Endodermal cell (in vitro differentiated cells): ENCODE results near the gene ANTXRL. TPM values are rescaled to one million over a fixed set of nuclear protein-coding genes. Genes with fewer than 3 reads are reported as not detected.
"Not testable (repeated sequence)": the region's sequence is repeated elsewhere in the genome, so short reads cannot be mapped to it uniquely, and the experiment has no call there.

Experiments used
- DNase-seq: peaks from one replicate; pipeline ENCODE4 v3.0.0-alpha.2; 2017
- H3K27ac ChIP-seq: 2 replicates; pipeline ENCODE4 v1.5.1; 2013; ENCODE audit warnings: mild to moderate bottlenecking, low read depth, low read length, moderate library complexity
- H3K27me3 ChIP-seq: 2 replicates; pipeline ENCODE4 v1.6.1; 2013; ENCODE audit warnings: mild to moderate bottlenecking, low read length, moderate library complexity; ENCODE audit not compliant: insufficient read depth, control insufficient read depth, poor library complexity, severe bottlenecking
- H3K36me3 ChIP-seq: 2 replicates; pipeline ENCODE4 v1.7.0; 2013; ENCODE audit warnings: mild to moderate bottlenecking, low read length, moderate library complexity; ENCODE audit not compliant: control insufficient read depth, insufficient read depth
- H3K4me1 ChIP-seq: one replicate; pipeline ENCODE4 v1.7.0; 2013; ENCODE audit warnings: low read length; ENCODE audit not compliant: control insufficient read depth, insufficient read depth
- H3K4me3 ChIP-seq: 2 replicates; pipeline ENCODE4 v1.5.1; 2013; ENCODE audit warnings: mild to moderate bottlenecking, low read length, moderate library complexity
- H3K9ac ChIP-seq: 2 replicates; pipeline ENCODE4 v1.6.1; 2013; ENCODE audit warnings: mild to moderate bottlenecking, low read length, moderate library complexity; ENCODE audit not compliant: poor library complexity, severe bottlenecking; ENCODE audit errors: extremely low read depth
- H3K9me3 ChIP-seq: 2 replicates; pipeline ENCODE4 v1.6.1; 2013; ENCODE audit warnings: mild to moderate bottlenecking, low read length, moderate library complexity; ENCODE audit not compliant: control insufficient read depth
- H3K27ac Mint-ChIP-seq: 2 replicates; pipeline ENCODE4 v1.8.0; 2020; ENCODE audit warnings: mixed read lengths
- H3K27me3 Mint-ChIP-seq: 2 replicates; pipeline ENCODE4 v1.8.0; 2021; ENCODE audit warnings: mild to moderate bottlenecking, mixed read lengths; ENCODE audit not compliant: insufficient read depth
- H3K36me3 Mint-ChIP-seq: 2 replicates; pipeline ENCODE4 v1.8.0; 2020; ENCODE audit warnings: low read depth, mixed read lengths
- H3K4me1 Mint-ChIP-seq: 2 replicates; pipeline ENCODE4 v1.8.0; 2020; ENCODE audit warnings: mixed read lengths
- H3K4me3 Mint-ChIP-seq: 2 replicates; pipeline ENCODE4 v1.8.0; 2020; ENCODE audit warnings: mild to moderate bottlenecking, moderate library complexity, mixed read lengths
- H3K9me3 Mint-ChIP-seq: 2 replicates; pipeline ENCODE4 v1.8.0; 2020; ENCODE audit warnings: mild to moderate bottlenecking, mixed read lengths
- WGBS, 2 experiments: methylation state at CpG; one replicate each; pipeline versions ENCODE4 v1.1.5 to v1.1.7; 2013; ENCODE audit warnings: missing lambda C conversion rate in 2 of 2, mixed read lengths in 1 of 2; ENCODE audit not compliant: insufficient coverage in 1 of 2, insufficient read length in 1 of 2; 5-methylcytosine and 5-hydroxymethylcytosine counted together
- total RNA-seq, 2 donors: library from RNA; stranded (reverse); fragmentation: NEBNext Ultra II Directional in 1 of 2; extraction: Animal tissue kit (Norgen Biotek cat#: 25700) in 1 of 2; gene quantifications; 2 replicates in 1 of 2; 3 replicates in 1 of 2; pipeline ENCODE4 v1.2.1, GENCODE V29; 2021
- TF ChIP-seq, protein P1 (sequence below): fragments of 200-600 bp; sonication (generic); conservative IDR thresholded peaks from 2 replicates; pipeline ENCODE4 v1.5.0; 2021; ENCODE audit warnings: antibody characterized with exemption, mild to moderate bottlenecking

The ANTXRL gene
- total RNA-seq, 2 donors from 2014 or later, result not detected

DNA sequence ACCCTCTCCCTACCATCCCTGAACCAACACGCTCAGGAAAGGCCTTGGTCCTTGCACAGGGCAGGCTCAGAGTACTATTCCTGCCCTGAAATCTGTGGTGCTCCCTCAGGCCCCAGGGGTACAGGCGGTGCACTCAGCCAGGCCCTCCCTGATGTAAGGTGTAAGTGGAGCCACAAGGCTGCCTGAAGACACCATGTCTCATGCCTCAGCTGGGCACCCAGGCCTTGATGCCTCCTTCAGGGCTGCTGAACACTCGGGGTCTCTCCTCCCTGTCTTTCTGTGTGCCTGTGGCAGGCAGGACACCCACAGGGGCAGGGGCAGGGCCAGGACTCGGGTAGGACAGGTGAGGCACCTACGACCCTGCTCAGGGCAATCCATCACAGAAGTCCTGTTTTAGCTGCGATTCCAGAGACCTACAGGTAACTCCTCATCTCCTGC is 22.9 kb upstream of the ANTXRL start:
- no peak overlapping the region for H3K27ac ChIP-seq
- Mint-ChIP-seq H3K9me3 (no peaks in the 10 kb centered on the region), H3K4me3 (no peak overlapping the region), H3K36me3 (no peaks in the 10 kb centered on the region), H3K27me3 (no peaks in the 10 kb centered on the region), H3K27ac (no peak overlapping the region), H3K4me1 (no peaks in the 10 kb centered on the region)
- H3K4me1 ChIP-seq, result no peaks in the 10 kb centered on the region
- WGBS, 2 experiments, result 80 to 92% methylated on average over 2 to 6 of the region's 6 CpGs
- no peak overlapping the region for H3K9ac ChIP-seq
- H3K9me3 ChIP-seq, result no peaks in the 10 kb centered on the region
- no peaks in the 10 kb centered on the region for H3K27me3 ChIP-seq
- DNase-seq, result no peak
- H3K36me3 ChIP-seq, result no peaks in the 10 kb centered on the region
- H3K4me3 ChIP-seq, result no peak overlapping the region
- TF ChIP-seq, protein P1, sequence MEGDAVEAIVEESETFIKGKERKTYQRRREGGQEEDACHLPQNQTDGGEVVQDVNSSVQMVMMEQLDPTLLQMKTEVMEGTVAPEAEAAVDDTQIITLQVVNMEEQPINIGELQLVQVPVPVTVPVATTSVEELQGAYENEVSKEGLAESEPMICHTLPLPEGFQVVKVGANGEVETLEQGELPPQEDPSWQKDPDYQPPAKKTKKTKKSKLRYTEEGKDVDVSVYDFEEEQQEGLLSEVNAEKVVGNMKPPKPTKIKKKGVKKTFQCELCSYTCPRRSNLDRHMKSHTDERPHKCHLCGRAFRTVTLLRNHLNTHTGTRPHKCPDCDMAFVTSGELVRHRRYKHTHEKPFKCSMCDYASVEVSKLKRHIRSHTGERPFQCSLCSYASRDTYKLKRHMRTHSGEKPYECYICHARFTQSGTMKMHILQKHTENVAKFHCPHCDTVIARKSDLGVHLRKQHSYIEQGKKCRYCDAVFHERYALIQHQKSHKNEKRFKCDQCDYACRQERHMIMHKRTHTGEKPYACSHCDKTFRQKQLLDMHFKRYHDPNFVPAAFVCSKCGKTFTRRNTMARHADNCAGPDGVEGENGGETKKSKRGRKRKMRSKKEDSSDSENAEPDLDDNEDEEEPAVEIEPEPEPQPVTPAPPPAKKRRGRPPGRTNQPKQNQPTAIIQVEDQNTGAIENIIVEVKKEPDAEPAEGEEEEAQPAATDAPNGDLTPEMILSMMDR, result no peak

DNA sequence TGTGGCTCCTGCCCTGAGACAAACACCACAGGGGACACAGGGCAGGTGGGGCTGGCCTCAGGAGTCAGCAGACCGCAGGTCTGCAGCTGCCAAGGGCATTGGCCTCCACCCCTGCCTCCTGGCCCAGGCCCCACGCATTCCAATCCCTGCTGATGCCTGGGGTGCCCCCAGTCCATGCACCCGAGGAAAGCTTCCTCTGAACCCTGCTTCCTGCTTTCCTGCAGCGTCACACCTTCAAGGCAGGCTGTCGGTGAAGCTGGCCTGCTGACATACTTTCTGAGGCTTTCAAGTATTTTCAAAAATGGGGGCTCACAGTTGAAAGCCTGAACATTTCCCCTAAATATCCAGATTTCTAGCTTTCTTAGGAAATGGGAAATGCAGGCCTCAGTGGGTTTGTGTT is 22.5 kb upstream of the ANTXRL start:
- no peaks in the 10 kb centered on the region for H3K4me1 ChIP-seq
- WGBS, 2 experiments, result 92% methylated on average over 4 to 5 of the region's 5 CpGs
- no peaks in the 10 kb centered on the region for H3K27me3 ChIP-seq
- H3K9ac ChIP-seq, result no peak overlapping the region
- TF ChIP-seq, protein P1, result no peak
- H3K27me3 Mint-ChIP-seq, result no peaks in the 10 kb centered on the region
- H3K4me3 Mint-ChIP-seq, result no peak overlapping the region
- H3K4me1 Mint-ChIP-seq, result no peaks in the 10 kb centered on the region
- H3K4me3 ChIP-seq, result no peak overlapping the region
- H3K9me3 ChIP-seq, result no peaks in the 10 kb centered on the region
- no peaks in the 10 kb centered on the region for H3K36me3 Mint-ChIP-seq
- H3K36me3 ChIP-seq, result no peaks in the 10 kb centered on the region
- no peak overlapping the region for H3K27ac Mint-ChIP-seq
- no peak overlapping the region for H3K27ac ChIP-seq
- DNase-seq, result no peak
- no peaks in the 10 kb centered on the region for H3K9me3 Mint-ChIP-seq

DNA sequence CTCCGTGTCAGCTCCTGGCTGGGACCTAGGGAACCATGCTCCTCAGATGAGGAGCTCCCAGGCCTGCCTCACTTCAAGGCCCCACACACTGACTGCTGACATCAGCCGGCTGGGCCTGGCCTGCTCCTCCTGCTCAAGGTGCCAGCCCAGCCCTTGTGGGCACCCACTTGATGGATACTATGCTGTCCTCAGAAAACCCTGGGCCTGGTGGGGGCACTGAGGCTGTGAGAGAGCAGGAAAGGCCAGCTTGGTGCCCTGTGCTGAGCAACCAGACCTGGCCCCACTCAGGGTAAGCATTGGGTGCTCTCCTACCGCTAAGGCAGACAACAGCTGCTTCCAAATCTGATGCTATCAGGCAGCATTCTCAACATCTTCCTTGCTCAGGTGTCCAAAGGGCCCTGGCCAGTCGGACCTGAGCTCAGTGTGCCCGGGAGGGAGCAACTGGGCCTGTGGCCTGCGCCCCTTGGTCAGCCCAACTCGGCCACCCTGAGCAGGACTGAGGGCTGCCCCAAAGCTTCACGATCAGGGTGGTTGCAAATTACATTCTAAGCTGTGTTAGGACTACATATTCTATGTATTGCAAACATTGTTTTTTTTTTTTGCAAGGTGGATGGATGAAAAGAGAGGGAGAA is 21.9 kb upstream of the ANTXRL start:
- Mint-ChIP-seq H3K36me3 (no peaks in the 10 kb centered on the region), H3K9me3 (no peaks in the 10 kb centered on the region), H3K4me1 (peaks cover 4% of the 10 kb centered on the region), H3K27ac (no peak overlapping the region), H3K27me3 (no peaks in the 10 kb centered on the region), H3K4me3 (no peak overlapping the region)
- WGBS, 2 experiments, result 89 to 90% methylated on average over 6 to 8 of the region's 8 CpGs
- Histone ChIP-seq H3K36me3 (no peaks in the 10 kb centered on the region), H3K27ac (no peak overlapping the region), H3K4me3 (no peak overlapping the region), H3K9me3 (no peaks in the 10 kb centered on the region), H3K9ac (no peak overlapping the region), H3K27me3 (no peaks in the 10 kb centered on the region), H3K4me1 (no peaks in the 10 kb centered on the region)
- TF ChIP-seq, protein P1, result no peak
- no peak for DNase-seq

DNA sequence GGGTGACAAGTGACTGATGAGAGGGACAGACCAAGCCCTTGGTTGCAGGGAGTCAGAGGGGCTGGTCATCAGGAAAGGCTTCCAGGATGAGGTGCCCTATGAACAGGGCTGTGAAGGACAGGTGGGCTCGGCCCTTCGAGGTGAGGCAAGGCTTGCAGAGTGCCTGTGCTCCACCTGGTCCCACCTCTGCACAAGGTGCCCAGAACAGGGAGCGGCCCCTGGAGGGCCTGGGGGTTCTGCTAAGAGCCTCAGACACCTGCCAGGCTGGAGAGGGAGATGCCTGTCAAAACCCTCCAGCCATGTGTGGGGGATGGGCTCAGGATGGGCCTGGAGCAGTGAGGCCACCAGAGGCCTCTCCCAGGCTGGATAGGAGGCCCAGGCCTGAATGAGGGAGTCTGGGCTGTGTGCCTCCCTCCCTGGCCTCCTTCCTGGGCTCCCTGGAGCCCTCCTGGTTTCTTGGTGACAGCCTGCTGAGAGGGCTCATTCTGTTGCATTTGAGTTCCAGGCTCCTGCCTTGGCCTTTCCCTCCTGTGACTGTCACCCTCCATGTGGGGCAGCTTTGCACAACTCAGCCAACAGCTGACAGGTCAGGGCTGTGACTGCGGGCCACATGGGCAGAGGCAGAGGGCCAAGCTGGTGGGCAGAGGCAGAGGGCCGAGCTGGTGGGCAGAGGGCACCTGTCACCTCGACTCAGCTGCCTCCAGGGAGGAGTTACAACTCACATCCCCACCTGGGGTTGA is 21.1 kb upstream of the ANTXRL start:
- not testable (repeated sequence) for H3K9ac ChIP-seq, DNase-seq, H3K27ac ChIP-seq, H3K27me3 Mint-ChIP-seq, H3K36me3 ChIP-seq, H3K27ac Mint-ChIP-seq, H3K9me3 Mint-ChIP-seq, H3K9me3 ChIP-seq, H3K4me1 ChIP-seq, H3K27me3 ChIP-seq, H3K4me1 Mint-ChIP-seq, H3K36me3 Mint-ChIP-seq, H3K4me3 Mint-ChIP-seq, H3K4me3 ChIP-seq
- WGBS, 2 experiments, result 87 to 91% methylated on average over 5 to 6 of the region's 6 CpGs
